Epithelial cell of esophagus (primary cell): Measurements from ENCODE around the gene DLGAP3.

Experiments used
- DNase-seq: peaks from one replicate; pipeline ENCODE4 v3.0.0; 2010; ENCODE audit warnings: low read depth
- H3K4me3 ChIP-seq: 2 replicates; pipeline ENCODE4 v1.5.1; 2011; ENCODE audit warnings: mild to moderate bottlenecking, low read length, control low read depth
- CTCF ChIP-seq: IDR thresholded peaks from 2 replicates; pipeline ENCODE4 v1.5.1; 2011; ENCODE audit warnings: low read depth, mild to moderate bottlenecking, low read length, control low read depth, inconsistent platforms; ENCODE audit not compliant: insufficient read depth; ENCODE audit errors: missing control alignments

DLGAP3 gene

GRCh38 chr1:34904236-34905097, 25.0 kb downstream of the DLGAP3 start:
- DNase-seq = no peak
- H3K4me3 ChIP-seq = no peak overlapping the region
- TF ChIP-seq CTCF = no peak

- no peak for TF ChIP-seq CTCF
- no peak overlapping the region for H3K4me3 ChIP-seq
- no peak for DNase-seq
These were observed 27.5 kb downstream of the DLGAP3 start for GRCh38 chr1:34901919-34902318.

GRCh38 chr1:34900775-34901502, 28.5 kb downstream of the DLGAP3 start:
- no peak overlapping the region for H3K4me3 ChIP-seq
- no peak for TF ChIP-seq CTCF
- no peak for DNase-seq

DNA sequence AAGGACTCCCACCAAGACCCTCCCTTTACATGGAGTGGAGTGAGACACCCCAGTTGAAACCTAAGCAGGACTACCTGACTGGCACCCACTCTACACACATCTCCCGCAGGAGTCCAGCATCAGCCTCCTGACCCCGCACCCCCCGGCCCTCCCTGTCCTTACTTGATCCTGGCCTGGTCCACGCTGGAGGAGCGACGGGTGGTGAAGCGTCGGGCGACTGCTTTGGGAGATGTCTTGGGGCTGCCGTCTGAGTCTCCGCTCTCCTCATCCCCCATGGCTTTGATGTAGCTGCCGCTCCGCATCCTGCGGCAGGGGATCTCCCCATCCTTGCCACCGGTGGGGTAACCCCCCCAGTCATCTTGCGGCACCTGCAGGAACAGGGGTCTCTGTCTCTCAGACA, 29.5 kb downstream of the DLGAP3 start:
- DNase-seq = no peak
- no peak overlapping the region for H3K4me3 ChIP-seq
- TF ChIP-seq CTCF = no peak

- DNase-seq = no peak
- H3K4me3 ChIP-seq = no peak overlapping the region
- TF ChIP-seq CTCF = no peak
These were observed 30.0 kb downstream of the DLGAP3 start for GRCh38 chr1:34899471-34899870.

GRCh38 chr1:34898330-34898761, 31.1 kb downstream of the DLGAP3 start:
- no peak for TF ChIP-seq CTCF
- no peak overlapping the region for H3K4me3 ChIP-seq
- no peak for DNase-seq
